GM12891 (cell line): ENCODE data around the gene AMBRA1.

Experiments used
- POLR2A ChIP-seq: IDR thresholded peaks from 2 replicates; pipeline ENCODE4 v1.6.1; 2011; ENCODE audit warnings: low read depth, low read length, control low read depth
- TAF1 ChIP-seq: IDR thresholded peaks from 2 replicates; pipeline ENCODE4 v1.6.1; 2011; ENCODE audit warnings: low read depth, low read length, control low read depth

GRCh38 chr11:46574656-46575055, 19.2 kb downstream of the AMBRA1 start:
- TF ChIP-seq POLR2A (no peak), TAF1 (no peak)
